Heart left ventricle (tissue), 13 donors: ENCODE measurements around the gene POLG.

Experiments used
- CTCF ChIP-seq, 12 donors: fragments of 200-600 bp; sonication (generic) in 4 of 12; IDR thresholded peaks; one replicate each; pipeline versions ENCODE4 v1.5.0 to v1.8.0; 2018 to 2022; ENCODE audit warnings: antibody characterized with exemption in 12 of 12, mild to moderate bottlenecking in 5 of 12
- POLR2A ChIP-seq, 2 donors: fragments of 450-650 bp; IDR thresholded peaks; one replicate each; pipeline ENCODE4 v1.6.1; 2017; ENCODE audit warnings: antibody characterized with exemption in 2 of 2, mild to moderate bottlenecking in 2 of 2, moderate library complexity in 2 of 2
- donor health status: ischemic (EF 13 %, LVEDD 7.1; RV severe dilation, severe dysfunction).
- donor health status: DM: no; HTN: yes; CAD: no.
- donor health status: DM: no; HTN: no; CAD: no.
- donor health status: ischemic (EF 25% LVEDD 6.9; RV normal size, moderate dysfunction).
- donor health status: ischemic (EF 25% LVEDD 5.7; RV mildly dilated, moderate dysfunction).
- donor health status: ischemic (EF 35%, LVEDD 5.7; RV mildly dilated, moderate dysfunction).
- donor health status: nonischemic (EF 11% LVEDD 7.7; RV severe dilation, severe dysfunction).
- donor health status: DM: yes; HTN: yes; CAD: no.
- donor health status: PGD.
- donor health status: ischemic (EF 29% LVEDD 5.4; RV normal size, mild dysfunction).
- donor health status: nonischemic (EF 23%, LVEDD 6.1; RV moderate dilation, normal function).

- TF ChIP-seq CTCF (IDR thresholded peaks at IDR 0.05) (no peak), POLR2A (IDR thresholded peaks at IDR 0.05) (no peak)
These were observed 45.2 kb upstream of the POLG start for GRCh38 chr15:89379818-89380217.
